ENCODE measurements around the gene CENPA.
"Not testable (repeated sequence)": the region's sequence is repeated elsewhere in the genome, so short reads cannot be mapped to it uniquely, and the experiment has no call there.

CENPA gene

GRCh38 chr2:26785431-26786206 is at the start of gene CENPA:
CENPA (plus strand) TSS chr2:26786056; CDS start chr2:26786197, 141 bp downstream.
- DNase-seq = peak; percentile 93

GRCh38 chr2:26737221-26737620 is 48.6 kb upstream of the CENPA start:
- DNase-seq = no peak

DNA sequence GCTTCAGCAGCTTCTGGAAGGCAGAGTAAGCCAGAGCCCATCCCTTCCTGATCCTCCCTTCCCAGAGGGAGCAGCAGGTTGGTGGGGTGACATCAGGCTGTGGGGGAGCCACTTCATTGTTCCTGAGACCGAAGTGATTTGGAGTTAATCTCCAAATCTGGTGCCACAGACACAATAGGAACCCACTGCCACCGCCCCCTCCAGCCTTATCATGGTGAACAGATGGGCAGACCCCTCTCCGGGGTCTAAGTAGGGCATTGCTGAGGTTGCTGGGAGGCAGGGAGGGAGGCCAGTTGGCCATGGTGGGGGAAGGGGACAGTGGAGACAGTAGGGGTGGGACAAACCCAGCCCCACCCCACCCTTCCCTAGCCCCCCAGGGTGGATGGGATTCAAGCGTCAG is 47.4 kb upstream of the CENPA start:
- no peak for DNase-seq

DNA sequence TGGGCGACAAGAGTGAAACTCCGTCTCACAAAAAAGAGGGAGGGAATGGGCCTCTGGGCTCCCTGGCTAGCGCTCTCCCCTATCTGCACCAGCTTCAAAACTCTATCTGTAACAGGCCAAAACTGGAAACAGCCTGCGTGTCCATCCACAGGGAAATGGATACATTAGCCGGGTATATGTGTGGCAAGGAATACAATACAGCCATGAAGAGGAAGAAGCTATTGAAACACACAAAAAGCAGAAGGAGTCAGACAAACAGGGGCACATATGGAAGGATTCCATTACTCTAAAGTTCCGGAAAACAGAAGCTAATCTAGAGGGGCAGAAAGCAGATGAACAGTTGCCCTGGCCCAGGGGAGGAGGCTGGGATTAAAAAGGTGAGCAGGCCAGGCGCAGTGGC is 46.3 kb upstream of the CENPA start:
- DNase-seq = no peak

GRCh38 chr2:26740346-26740745 is 45.5 kb upstream of the CENPA start:
- no peak for DNase-seq

GRCh38 chr2:26740890-26741302 is 45.0 kb upstream of the CENPA start:
- no peak for DNase-seq

DNA sequence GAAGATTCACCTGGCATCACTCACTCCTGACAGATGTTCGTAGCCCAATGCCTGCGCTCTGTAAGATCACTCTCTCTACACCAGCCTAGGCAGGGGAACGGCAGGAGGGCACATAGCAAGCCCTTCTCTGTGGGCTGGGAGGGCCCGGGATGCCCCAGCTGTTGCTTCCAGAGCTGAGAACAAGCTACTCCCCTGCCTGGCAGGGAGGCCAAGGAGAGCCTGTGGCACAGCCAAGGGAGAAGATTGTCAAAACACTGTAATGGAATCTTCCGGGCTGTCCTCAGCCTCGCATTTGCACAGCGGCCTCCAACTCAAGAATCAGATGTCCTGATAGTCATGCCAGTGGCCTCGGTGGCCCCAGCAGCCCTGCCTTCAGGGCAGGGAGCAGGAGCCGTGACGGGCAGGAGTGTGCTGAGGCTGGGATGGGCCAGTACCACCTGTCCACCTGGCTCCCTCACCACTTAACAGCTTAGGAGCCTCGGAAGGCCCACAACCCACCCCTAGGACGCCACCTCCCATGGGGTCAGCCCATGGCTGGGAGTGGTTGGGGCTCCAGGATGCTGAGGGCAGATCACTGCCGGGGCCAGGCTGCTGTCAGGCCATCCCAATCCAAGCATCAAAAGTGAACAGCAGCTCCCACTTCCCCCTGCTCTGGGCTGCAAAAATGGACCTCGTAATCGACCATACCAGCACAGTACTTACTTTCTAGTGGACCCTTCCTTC is 43.6 kb upstream of the CENPA start:
- DNase-seq = no peak

DNA sequence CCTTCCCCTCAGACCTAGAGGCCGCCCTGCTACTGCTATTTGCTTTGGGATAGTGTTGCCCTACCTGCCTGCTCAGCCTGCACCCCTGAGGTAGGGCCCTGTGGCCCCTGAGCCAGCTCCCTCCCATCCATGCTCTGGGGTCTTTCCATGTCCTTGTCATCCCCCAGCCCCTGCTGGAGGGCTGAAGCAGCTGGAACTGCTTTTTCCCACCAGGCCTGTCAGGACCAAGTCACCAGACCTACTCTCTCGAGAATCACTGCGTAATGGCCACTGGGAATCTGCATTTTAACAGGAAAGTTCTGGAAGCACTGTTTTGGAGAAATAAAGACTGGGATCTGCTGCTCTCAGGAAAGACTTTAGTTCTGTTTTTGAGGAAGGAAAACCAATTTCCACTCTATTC is 42.0 kb upstream of the CENPA start:
- no peak for DNase-seq

DNA sequence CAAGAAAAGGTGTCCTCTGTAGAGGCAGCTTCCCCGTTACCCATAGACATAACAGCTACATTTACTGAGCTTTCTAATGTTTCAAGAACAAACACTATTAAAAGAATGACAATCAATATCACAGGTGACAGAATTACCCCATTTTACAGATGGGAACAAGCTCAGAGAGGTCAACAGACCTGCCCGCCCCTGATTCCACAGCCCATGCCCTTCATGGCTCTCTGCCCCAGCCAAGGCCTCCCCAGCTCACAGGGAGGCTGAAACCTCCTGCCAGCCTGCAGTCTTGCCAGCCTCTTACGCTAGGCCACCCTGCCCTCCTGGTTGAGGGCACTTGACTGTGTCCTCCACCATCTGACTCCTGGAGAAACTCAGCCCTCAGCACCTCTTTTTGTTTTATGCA is 40.9 kb upstream of the CENPA start:
- DNase-seq = no peak

GRCh38 chr2:26745609-26746327 is 40.1 kb upstream of the CENPA start:
- peak; percentile 76 for DNase-seq

GRCh38 chr2:26746934-26747333 is 38.9 kb upstream of the CENPA start:
- no peak for DNase-seq

GRCh38 chr2:26749787-26750420 is 36.0 kb upstream of the CENPA start:
- DNase-seq = not testable (repeated sequence)

DNA sequence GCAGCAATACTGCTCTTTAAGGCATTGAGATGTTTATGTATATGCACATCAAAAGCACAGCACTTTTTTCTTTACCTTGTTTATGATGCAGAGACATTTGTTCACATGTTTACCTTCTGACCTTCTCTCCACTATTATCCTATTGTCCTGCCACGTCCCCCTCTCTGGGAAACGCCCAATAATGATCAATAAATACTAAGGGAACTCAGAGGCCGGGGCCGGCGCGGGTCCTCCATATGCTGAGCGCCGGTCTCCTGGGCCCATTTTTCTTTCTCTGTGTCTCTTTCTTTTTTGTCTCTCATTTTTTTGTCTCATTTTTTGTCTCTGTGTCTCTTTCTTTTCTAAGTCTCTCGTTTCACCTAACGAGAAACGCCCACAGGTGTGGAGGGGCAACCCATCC is 35.4 kb upstream of the CENPA start:
- DNase-seq = not testable (repeated sequence)

GRCh38 chr2:26752656-26753055 is 33.2 kb upstream of the CENPA start:
- no peak for DNase-seq

- DNase-seq = no peak
These were observed 31.3 kb upstream of the CENPA start for GRCh38 chr2:26754539-26754938.

GRCh38 chr2:26754972-26755670 is 30.7 kb upstream of the CENPA start:
- DNase-seq = no peak

- DNase-seq = no peak
These were observed 29.5 kb upstream of the CENPA start for GRCh38 chr2:26756337-26756736.

GRCh38 chr2:26757873-26758789 is 27.7 kb upstream of the CENPA start:
- DNase-seq = no peak

GRCh38 chr2:26758790-26759321 is 27.0 kb upstream of the CENPA start:
- no peak for DNase-seq

DNA sequence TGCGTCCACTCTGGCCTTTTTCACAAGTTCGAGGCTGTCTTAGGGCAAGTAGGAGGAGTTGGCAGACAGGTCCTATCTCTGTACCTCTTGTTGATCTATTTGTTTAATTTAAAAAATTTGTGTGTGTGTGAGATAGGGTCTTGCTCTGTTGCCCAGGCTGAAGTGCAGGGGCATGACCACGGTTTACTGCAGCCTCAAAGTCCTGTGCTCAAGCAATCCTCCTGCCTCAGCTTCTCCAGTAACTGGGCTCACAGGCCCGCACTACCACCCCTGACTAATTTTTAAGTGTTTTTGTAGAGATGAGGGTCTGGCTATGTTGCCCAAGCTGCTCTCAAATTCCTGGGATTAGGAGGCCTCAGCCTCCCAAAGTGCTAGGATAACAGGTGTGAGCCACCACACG is 26.0 kb upstream of the CENPA start:
- no peak for DNase-seq

DNA sequence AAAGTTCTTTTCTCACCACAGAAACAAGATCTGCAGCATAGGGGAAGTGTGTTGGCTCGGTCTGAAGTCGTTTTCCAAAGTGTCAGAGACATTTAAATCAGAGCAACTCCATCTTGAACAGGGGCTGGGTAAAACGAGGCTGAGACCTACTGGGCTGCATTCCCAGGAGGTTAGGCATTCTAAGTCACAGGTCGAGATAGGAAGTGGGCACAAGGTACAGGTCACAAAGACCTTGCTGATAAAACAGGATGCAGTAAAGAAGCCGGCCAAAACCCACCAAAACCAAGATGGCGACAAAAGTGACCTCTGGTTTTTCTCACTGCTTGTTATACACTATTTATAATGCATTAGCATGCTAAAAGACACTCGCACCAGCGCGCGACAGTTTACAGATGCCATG is 24.9 kb upstream of the CENPA start:
- not testable (repeated sequence) for DNase-seq
